Measurements from ENCODE around the gene NFKBIE.

The NFKBIE gene

DNA sequence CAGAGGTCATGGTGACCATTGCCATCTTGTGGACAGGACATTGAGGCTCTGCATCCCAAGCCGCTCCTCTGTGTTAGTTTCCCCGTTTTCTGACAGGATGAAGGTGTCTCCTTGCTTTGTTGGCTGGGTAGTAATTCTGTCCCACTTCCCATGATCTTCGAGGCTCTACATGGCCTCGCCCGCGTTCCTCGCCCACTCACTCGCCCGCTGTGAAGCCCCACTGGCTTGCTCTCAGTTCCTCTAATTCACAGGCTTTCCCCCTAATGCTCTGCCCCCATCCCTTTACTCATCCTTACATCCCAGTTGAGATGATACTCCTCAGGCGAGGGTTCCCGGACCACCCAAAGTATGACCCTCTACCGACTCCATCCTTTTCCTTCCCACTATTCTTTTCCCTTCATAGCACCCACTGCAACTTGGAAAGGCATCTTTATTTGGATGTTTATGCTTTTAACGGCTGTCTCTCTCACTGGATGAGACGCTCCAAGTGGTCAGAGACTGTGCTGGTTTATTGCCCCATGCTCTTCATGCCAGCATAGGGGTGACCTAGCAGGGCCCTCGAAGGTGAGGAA, 7.5 kb downstream of the NFKBIE start:
- no peak for DNase-seq (ENCODE audit: low read depth)

DNA sequence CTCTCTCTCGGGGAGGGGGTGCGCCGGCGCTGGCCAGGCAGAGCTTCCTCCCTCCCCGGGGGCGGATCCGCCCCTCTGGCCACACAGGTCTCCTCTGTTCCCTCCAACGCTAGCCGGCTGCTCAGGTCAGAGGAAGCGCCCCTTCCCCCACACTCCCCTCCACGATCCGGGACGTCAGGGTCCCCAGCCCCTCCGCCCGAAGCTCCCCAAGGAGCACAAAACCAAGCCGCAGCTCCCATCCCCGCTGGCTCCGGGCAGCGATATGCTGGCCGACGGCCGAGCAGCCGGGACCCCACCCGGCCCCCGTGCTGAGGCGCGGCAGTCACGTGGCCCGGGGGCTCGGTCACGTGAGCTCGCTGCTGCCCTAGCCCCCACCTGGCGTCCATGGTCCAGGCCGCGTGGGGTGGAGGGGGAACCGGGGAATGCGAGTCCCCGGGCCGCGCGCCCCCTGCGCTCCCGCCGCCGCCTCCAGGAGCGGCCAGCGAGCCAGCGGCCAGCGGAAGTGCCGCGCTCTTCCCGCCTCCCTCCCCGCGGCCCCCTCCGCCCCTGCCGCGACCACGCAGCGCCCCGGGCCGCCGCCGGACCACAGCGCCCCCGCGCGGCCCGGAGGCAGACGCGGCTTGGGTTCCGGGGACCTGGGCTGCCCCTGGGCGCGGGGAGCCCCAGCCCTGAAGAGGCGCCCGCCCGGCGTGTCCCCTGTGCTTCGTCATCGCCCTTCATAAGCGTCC, 8.2 kb downstream of the NFKBIE start, which contains the start of gene SLC35B2:
Gene SLC35B2 (minus strand): TSS at position 504 of the 728 bp plus-strand sequence. CDS start 118 bp downstream, at position 386.
- DNase-seq (ENCODE audit: low read depth), result no peak

DNA sequence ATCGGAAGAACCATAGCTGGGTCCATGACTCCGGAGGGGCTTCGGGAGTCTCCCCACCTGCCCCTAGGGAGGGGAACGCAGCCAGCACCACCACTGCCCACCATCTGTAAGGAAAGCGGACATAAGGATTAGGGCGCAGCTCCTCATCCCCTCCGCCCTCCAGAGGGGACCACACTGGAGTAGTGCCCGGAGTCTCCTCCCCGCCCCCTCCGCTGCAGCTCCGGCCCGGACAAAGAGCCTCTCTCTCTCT, 8.7 kb downstream of the NFKBIE start:
- no peak for DNase-seq (ENCODE audit: low read depth)

DNA sequence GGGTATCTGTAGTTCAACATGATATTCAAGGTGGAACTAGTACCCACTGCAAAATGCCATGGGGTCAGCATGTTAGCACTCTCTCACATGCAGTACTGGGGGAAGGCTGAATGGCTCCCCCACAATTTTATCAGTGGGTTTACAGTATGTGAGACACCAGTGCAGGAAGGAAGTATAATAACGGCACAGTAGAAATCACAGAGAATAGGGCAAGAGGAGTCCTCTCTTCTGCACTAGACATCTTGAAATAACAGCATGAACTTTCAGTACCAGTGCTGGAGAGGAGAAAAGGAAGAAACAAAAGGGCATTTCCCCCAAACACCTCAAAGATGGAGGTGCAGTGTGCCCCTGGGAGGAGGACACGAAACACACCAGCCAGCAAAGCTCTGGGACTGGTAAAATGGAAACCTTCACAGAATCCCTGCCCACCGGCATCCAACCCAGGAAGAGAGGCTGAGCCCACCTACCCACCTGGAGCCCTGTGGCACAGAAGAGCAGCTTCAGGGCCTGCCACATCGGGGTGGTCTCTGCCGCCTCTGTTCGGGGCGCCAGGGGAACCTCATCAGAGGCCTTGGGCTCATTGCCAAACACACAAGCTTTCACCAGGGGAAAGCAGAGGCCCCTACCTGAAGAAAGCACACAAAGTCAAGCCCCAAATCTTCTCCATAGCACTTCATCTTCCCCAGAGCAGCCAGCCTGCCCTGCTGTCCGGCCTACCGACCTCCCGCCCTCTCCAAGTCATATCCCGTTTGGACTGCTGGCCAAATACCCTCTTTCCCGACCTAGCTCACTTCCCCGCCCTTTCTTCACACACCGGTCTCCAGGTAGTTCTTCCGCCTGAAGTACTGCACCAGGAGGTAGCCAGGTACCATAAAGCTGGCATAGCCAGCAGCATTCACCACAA, 9.2 kb downstream of the NFKBIE start:
- no peak for DNase-seq (ENCODE audit: low read depth)

DNA sequence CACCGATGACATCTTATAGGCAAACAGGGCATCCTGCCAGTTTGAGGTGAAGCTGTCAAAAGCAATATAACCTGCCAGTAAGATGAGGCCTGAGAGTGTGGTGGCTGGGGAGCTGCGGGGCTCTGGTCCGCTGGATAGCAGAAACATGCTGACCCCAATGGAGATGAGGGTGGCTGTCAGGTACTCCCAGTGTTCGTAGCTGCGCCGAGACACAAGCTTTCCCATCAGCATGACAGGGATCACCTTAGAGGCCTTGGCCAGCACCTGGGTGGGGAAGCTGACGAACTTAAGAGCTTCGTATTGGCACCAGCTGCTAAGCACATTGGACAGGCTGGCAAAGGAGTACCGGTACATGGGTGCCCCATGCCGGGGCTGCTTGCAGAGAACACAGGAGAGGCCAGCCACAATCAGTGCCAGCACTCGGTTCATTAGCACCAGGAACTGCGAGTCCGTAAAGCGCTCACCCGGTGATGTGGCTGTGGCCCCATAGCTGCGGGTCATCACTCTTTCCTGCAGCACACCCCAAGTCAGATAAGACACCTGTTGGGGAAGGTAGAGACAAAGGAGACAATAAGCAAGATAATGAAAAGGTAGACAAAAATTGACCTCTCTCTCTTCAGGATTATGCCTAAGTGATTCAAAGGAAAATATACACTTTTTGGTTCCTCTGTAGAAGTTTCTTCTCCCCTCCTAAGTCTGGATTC, 10.1 kb downstream of the NFKBIE start:
- no peak for DNase-seq (ENCODE audit: low read depth)

DNA sequence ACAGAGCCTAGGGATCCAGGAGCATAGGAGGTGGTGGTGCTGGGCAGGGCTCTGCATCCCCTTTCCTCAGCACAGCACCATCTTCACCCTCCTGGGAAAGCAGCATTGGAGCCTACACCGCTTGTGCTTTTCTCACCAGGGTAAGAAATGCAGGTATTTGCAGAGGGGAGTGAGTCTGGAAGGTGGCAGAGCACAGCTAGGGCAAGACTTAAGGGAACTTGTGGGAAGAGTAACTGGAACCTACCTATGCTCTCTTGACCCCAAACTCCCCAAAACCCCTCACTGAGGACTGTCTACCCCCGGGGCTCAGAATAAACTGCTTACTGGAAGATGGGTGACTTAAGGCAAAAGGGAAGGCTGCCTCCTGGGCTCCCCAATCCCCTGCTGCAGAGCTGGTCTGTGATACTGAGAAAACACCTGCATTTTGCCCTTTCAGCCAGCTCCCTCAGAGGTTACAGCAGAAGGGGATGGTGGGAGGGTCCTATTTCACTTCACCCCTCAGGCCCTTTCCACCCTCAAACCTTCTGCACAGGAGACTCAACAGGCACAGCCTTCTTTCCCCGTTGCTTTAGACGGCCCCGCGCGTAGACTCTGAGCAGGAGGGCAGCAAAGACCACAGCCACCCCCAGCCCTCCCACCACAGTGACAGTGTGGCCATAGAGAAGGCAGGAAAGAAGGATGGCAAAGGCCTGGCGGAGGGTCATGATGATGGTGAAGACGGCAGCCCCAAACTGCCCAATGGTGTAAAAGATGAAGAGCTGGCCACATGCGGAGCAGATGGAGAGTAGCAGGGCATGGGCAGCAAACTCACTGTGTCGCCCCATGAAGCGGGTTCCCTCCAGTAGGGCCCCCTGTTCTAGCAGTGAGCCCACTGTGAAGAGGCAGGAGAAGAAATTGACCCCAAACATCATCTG, 10.9 kb downstream of the NFKBIE start:
- no peak for DNase-seq (ENCODE audit: low read depth)

DNA sequence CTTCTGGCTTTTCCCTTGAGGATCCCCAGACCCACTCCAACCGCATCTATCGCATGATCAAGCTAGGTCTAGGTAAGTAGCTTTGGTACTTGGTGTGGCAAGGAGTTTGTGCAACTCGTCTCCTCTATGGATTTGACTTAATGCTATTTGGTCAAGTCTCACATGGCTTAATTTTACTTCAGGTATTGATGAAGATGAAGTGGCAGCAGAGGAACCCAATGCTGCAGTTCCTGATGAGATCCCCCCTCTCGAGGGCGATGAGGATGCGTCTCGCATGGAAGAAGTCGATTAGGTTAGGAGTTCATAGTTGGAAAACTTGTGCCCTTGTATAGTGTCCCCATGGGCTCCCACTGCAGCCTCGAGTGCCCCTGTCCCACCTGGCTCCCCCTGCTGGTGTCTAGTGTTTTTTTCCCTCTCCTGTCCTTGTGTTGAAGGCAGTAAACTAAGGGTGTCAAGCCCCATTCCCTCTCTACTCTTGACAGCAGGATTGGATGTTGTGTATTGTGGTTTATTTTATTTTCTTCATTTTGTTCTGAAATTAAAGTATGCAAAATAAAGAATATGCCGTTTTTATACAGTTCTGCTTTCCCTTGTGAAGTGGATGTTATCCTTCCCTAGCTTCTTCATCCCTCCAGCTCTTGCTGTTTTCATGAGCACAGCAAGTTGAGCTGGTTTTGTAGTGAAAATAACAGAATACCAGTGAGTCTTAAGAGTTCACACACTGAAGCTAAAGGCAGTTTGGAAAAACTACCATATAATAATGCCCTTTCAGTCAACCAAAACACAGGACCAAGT, 11.8 kb downstream of the NFKBIE start:
- DNase-seq (ENCODE audit: low read depth), result no peak

DNA sequence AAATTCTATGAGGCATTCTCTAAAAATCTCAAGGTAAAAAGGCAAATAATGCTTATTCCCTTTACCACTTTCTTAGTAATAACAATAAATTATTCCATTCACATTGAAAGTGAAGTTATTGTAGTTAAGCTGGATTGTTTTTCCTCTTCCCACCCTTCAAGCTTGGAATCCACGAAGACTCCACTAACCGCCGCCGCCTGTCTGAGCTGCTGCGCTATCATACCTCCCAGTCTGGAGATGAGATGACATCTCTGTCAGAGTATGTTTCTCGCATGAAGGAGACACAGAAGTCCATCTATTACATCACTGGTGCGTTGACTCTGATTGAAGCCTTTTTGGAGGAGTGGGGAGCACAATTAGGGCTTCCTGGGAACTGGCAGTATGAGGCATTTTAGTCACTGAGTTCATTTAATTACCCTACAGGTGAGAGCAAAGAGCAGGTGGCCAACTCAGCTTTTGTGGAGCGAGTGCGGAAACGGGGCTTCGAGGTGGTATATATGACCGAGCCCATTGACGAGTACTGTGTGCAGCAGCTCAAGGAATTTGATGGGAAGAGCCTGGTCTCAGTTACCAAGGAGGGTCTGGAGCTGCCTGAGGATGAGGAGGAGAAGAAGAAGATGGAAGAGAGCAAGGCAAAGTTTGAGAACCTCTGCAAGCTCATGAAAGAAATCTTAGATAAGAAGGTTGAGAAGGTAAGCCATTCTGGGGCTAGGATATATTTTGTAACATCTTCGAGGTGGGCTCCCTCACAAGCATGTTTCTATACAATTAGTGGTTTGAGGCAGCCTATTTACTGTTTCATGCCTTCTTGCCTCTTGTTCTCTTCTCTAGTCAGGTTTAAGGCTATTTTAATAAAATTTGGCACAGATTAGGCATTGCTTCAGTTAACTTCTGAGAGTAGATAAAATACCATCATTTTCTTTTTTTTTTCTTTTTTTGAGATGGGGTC, 13.5 kb downstream of the NFKBIE start:
- DNase-seq (ENCODE audit: low read depth), result no peak

DNA sequence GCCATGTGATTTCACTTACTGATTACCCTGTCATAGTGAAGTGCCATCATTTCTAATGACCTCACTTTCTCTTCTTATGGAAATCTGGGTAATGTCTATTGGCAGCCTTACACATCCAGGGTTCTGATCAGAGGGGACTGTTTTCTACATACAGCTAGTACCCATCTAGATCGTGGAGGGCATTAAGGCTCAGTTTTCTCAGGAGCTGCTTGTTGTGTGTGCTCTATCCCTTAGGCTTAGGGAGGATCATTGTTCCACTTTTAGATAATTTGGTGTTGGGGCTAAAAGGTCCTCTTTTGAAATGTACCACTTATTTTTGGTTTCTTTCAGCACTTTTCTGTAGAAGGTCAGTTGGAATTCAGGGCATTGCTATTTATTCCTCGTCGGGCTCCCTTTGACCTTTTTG, 14.6 kb downstream of the NFKBIE start:
- no peak for DNase-seq (ENCODE audit: low read depth)

DNA sequence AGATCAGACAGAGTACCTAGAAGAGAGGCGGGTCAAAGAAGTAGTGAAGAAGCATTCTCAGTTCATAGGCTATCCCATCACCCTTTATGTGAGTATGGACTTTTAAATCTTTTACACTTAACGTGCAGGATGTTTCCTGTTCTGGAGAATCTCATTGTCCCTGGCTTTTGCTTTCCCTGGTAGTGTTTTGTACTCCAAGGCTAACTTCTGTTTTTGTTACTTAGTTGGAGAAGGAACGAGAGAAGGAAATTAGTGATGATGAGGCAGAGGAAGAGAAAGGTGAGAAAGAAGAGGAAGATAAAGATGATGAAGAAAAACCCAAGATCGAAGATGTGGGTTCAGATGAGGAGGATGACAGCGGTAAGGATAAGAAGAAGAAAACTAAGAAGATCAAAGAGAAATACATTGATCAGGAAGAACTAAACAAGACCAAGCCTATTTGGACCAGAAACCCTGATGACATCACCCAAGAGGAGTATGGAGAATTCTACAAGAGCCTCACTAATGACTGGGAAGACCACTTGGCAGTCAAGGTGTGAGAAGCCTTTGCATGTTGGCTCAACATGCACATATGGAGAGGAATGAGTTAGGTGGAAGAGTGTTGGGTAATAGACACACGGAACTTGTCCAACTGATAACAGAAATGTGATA, 15.2 kb downstream of the NFKBIE start:
- DNase-seq (ENCODE audit: low read depth), result no peak

DNA sequence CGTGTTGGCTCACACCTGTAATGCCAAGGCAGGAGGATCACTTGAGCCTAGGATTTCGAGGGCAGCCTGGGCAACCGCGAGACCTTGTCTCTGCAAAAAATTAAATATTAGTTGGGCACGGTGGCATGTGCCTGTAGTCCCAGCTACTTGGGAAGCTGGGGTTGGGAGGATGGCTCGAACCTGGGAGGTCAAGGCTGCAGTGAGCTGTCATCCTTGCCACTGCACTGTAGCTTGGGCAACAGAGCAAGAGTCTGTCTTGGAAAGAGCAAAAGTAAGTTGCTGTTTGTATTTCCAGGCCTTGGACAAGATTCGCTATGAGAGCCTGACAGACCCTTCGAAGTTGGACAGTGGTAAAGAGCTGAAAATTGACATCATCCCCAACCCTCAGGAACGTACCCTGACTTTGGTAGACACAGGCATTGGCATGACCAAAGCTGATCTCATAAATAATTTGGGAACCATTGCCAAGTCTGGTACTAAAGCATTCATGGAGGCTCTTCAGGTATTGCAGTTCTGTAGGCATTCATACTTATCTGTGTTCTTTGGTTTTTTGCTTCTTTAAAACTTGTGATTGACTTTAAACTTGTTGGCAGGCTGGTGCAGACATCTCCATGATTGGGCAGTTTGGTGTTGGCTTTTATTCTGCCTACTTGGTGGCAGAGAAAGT, 16.1 kb downstream of the NFKBIE start:
- DNase-seq (ENCODE audit: low read depth), result no peak

DNA sequence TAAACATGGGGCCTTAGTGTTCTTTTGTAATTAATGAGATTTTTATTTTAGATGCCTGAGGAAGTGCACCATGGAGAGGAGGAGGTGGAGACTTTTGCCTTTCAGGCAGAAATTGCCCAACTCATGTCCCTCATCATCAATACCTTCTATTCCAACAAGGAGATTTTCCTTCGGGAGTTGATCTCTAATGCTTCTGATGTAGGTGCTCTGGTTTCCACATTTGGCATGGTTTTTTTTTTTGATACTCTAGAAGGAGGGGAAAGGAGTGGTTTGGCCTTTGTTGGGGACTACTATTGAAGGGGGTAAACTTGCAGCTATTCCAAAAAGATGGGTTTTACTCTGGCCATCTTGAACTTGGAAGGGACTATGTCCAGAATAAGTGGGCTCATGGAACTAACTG, 16.8 kb downstream of the NFKBIE start:
- DNase-seq (ENCODE audit: low read depth), result no peak

DNA sequence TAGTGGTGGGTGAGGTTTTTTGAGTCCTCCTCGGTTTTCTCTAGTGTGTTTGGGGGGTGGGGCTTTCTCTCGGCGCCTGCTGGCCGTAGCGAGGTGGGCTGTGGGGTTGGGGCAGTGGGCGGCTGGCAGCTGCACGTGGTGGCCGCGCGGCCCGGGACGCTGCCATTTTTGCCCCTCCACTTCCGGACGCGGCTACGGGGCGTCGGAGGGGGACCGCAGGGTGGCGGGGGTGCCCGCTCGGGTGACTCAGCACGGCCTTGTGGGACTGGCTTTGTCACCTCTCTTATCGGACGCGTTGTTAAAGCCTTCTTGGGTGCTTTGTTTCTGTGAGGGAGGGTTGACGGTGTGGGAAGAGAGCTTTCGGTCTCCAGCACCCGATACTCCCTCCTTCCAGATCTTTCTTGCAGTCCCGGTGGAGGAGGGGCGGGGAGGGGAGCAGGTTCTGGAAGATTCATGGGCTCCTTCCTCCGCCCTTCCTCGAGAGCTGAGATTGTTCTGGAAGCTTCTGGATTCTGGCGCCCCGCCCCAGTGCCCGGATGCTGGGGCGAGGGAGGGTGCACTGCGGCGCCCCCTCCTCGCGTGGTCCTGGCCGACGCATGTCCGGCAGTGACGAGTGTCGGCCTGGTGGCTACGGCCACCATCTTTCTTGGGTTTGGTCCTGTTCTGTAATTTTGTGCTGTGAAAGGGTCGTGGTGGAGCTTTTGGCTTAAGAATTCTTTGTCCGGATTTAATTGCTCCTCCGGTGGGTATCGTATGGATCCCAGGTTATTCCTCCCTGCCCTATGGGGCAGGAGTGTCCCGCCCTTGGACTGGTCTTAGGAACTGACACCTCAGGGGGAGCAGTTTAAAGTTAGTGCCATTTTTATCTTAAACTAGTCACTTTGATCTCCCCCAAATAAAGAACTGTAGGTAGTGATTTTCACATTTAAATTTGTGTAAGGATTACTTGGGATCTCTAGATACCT, 17.7 kb downstream of the NFKBIE start:
- DNase-seq (ENCODE audit: low read depth), result no peak

DNA sequence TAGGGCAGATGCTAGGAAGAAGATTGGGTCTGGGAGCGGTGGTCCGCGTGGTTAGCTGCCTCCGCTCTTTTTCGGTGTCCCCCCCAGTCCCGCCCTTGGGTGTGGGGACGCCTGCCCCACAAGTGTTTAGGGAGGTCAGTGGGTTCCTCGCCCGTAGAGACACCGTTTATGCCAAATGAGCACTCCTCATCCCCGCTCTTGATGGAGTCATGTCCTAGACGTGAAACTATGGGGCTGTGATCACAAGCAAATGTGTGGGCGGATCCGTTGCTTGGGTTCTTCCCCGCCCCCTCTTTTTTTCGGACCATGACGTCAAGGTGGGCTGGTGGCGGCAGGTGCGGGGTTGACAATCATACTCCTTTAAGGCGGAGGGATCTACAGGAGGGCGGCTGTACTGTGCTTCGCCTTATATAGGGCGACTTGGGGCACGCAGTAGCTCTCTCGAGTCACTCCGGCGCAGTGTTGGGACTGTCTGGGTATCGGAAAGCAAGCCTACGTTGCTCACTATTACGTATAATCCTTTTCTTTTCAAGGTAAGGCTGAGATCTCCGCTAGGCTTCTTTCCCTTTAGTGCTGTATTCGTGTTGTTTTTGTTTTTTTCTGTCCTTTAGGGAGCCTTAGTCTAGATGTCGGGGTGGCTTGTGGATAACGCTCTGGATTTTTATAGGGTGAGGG, 18.6 kb downstream of the NFKBIE start, which contains the start of gene HSP90AB1:
Gene HSP90AB1 (plus strand): TSS at position 439 of the 675 bp plus-strand sequence. CDS start 1,529 bp downstream, outside the sequence.
- peak; percentile 98 for DNase-seq (ENCODE audit: low read depth)

DNA sequence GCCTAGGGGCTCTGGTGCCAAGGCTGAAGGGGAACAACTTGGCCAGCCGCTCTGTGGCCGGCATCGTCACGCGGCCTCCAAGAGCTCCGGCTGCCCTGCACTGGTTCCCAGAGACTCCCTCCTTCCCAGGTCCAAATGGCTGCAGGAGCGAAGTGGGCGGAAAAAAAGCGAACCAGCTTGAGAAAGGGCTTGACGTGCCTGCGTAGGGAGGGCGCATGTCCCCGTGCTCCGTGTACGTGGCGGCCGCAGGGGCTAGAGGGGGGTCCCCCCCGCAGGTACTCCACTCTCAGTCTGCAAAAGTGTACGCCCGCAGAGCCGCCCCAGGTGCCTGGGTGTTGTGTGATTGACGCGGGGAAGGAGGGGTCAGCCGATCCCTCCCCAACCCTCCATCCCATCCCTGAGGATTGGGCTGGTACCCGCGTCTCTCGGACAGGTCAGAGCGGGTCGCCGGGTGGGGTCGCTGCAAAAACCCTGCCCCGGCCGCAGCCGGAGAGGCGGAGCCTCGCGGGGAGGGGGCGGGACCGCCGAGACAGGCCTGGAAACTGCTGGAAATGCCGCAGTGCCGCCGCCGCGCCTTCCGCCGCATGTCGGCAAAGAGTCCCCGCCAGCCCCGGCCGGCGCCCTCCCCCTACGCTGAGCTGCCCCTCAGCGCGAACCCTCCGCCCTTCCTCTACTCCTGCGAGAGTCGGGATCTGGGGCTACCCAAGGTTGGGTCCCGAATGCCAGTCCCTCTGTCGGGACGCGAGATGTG, 19.3 kb downstream of the NFKBIE start:
- DNase-seq (ENCODE audit: low read depth), result no peak

Measured in CMK (cell line).